K562 (cell line): Measurements from ENCODE around the gene LRRC3C. TPM values are rescaled to one million over a fixed set of nuclear protein-coding genes. Genes with fewer than 3 reads are reported as not detected.

Source experiments
- ARID1B ChIP-seq: fragments of 450-650 bp; IDR thresholded peaks from 2 replicates; pipeline ENCODE4 v1.6.1; 2016; ENCODE audit warnings: antibody characterized with exemption, mild to moderate bottlenecking, inconsistent platforms
- CREB1 ChIP-seq, 2 experiments: sonication (generic) in 1 of 2; formaldehyde crosslinking in 1 of 2; IDR thresholded peaks; 2 replicates each; pipeline versions ENCODE4 v1.6.1 to v1.8.0; 2012 to 2022; ENCODE audit warnings: inconsistent platforms in 1 of 2, mild to moderate bottlenecking in 1 of 2, missing genetic modification reagents in 1 of 2, moderate library complexity in 1 of 2
- DDX20 ChIP-seq: fragments of 450-650 bp; IDR thresholded peaks from 2 replicates; pipeline ENCODE4 v1.6.1; 2016; ENCODE audit warnings: missing genetic modification characterization, low read depth, mild to moderate bottlenecking, missing compliant biosample characterization, moderate library complexity
- FOXK2 ChIP-seq, 2 experiments: fragments of 450-650 bp; IDR thresholded peaks in 1 of 2; conservative IDR thresholded peaks in 1 of 2; 2 replicates each; pipeline ENCODE4 v1.6.1; 2016; ENCODE audit warnings: low read depth in 2 of 2, mild to moderate bottlenecking in 1 of 2
- GABPB1 ChIP-seq: sonication (generic); formaldehyde crosslinking; IDR thresholded peaks from 2 replicates; pipeline ENCODE4 v1.8.0; 2022; ENCODE audit warnings: mild to moderate bottlenecking, missing genetic modification reagents
- GTF3C2 ChIP-seq: IDR thresholded peaks from 3 replicates; pipeline ENCODE4 v1.6.1; 2011; ENCODE audit warnings: borderline replicate concordance, mild to moderate bottlenecking, moderate library complexity; ENCODE audit not compliant: insufficient read length; ENCODE audit errors: extremely low read depth
- HES1 ChIP-seq: fragments of 450-650 bp; IDR thresholded peaks from 2 replicates; pipeline ENCODE4 v1.6.1; 2016; ENCODE audit warnings: low read depth, mild to moderate bottlenecking, moderate library complexity
- KDM5B ChIP-seq: fragments of 200-600 bp; sonication (generic); IDR thresholded peaks from 2 replicates; pipeline ENCODE4 v1.6.1; 2012; ENCODE audit warnings: low read depth, mild to moderate bottlenecking, moderate library complexity, low read length, control low read depth, inconsistent platforms; ENCODE audit not compliant: insufficient replicate concordance
- MECOM ChIP-seq: fragments of 250-450 bp; sonication (Bioruptor Pico); IDR thresholded peaks from 2 replicates; pipeline ENCODE4 v1.8.0; 2022; ENCODE audit warnings: inconsistent platforms
- MXI1 ChIP-seq: IDR thresholded peaks from 2 replicates; pipeline ENCODE4 v1.6.1; 2011; ENCODE audit warnings: low read depth, mild to moderate bottlenecking, improper control_type of control experiment, low read length
- MYC ChIP-seq, 2 experiments: fragments of 250-450 bp in 1 of 2; sonication (Bioruptor Pico) in 1 of 2; IDR thresholded peaks; 2 replicates each; pipeline versions ENCODE4 v1.5.1 to v1.6.1; 2012 to 2021; ENCODE audit warnings: low read depth in 2 of 2, borderline replicate concordance in 1 of 2, improper control_type of control experiment in 1 of 2, low read length in 1 of 2, mild to moderate bottlenecking in 1 of 2, moderate library complexity in 1 of 2
- NELFE ChIP-seq: IDR thresholded peaks from 2 replicates; pipeline ENCODE4 v1.6.1; 2011; ENCODE audit warnings: mild to moderate bottlenecking; ENCODE audit not compliant: insufficient read depth, insufficient read length
- PREB ChIP-seq: sonication (generic); formaldehyde crosslinking; IDR thresholded peaks from 2 replicates; pipeline ENCODE4 v1.8.1; 2023; ENCODE audit warnings: mild to moderate bottlenecking, missing genetic modification reagents
- SAFB2 ChIP-seq: fragments of 200-400 bp; formaldehyde crosslinking; IDR thresholded peaks from 2 replicates; pipeline ENCODE4 v1.6.1; 2018; ENCODE audit warnings: borderline replicate concordance, low read length, low read depth, moderate library complexity; ENCODE audit not compliant: severe bottlenecking
- SMARCB1 ChIP-seq: IDR thresholded peaks from 2 replicates; pipeline ENCODE4 v1.6.1; 2011; ENCODE audit warnings: improper control_type of control experiment, low read depth; ENCODE audit not compliant: insufficient read length
- SMARCE1 ChIP-seq: fragments of 450-650 bp; IDR thresholded peaks from 2 replicates; pipeline ENCODE4 v1.7.1; 2016; ENCODE audit warnings: mild to moderate bottlenecking
- SREBF1 ChIP-seq: fragments of 150-350 bp; IDR thresholded peaks from 2 replicates; pipeline ENCODE4 v1.6.1; 2014; ENCODE audit warnings: antibody characterized with exemption, low read depth, low read length, borderline replicate concordance
- ZBTB26 ChIP-seq: fragments of 450-650 bp; formaldehyde crosslinking; IDR thresholded peaks from 2 replicates; pipeline ENCODE4 v1.4.0; 2022; ENCODE audit warnings: missing genetic modification characterization
- ZNF436 ChIP-seq: fragments of 250-450, 450-650 bp; sonication (Bioruptor Pico); formaldehyde crosslinking; IDR thresholded peaks from 2 replicates; pipeline ENCODE4 v1.7.0; 2020; ENCODE audit warnings: mild to moderate bottlenecking
- ZNF583 ChIP-seq: fragments of 250-450 bp; sonication (Bioruptor Pico); IDR thresholded peaks from 2 replicates; pipeline ENCODE4 v1.4.0; 2020
- polyA plus RNA-seq, 8 experiments: library from polyadenylated mRNA; depleted of rRNA in 4 of 8; stranded (reverse) in 5 of 8; unstranded in 3 of 8; fragments of >200 nt; fragmentation: Nextera tagmentation in 2 of 8; fragmentation: Illumina TruSeq in 1 of 8; extraction: Ambion mirVana in 2 of 8; extraction: Trizol in 1 of 8; gene quantifications; 2 replicates each; pipeline versions ENCODE4 v1.2.1 to v1.2.3, GENCODE V29; 2011 to 2014; ENCODE audit warnings: inconsistent platforms in 1 of 8, missing spikeins in 1 of 8
- total RNA-seq, 7 experiments: library from RNA; depleted of rRNA in 6 of 7; stranded (reverse); fragments of >200 nt in 6 of 7; fragmentation: Illumina TruSeq in 2 of 7; extraction: Trizol in 2 of 7; gene quantifications; 2 replicates each; pipeline versions ENCODE4 v1.2.1 to v1.2.3, GENCODE V29; 2011 to 2021; ENCODE audit warnings: low replicate concordance in 1 of 7

Gene LRRC3C
- total and polyA plus RNA-seq, 9 of the 15 experiments (the other 6 are each of a cell fraction or from before 2014, with no cell fraction given), result not detected

- TF ChIP-seq GTF3C2, result no peak
- TF ChIP-seq ARID1B, result 0 out of 2 replicates have a peak, but pooled peaks have one; percentile 28
- 0 out of 2 replicates have a peak, but pooled peaks have one; percentile 19 for TF ChIP-seq PREB (CRISPR knock-in tag)
- peak; percentile 73; the same call in 1 of the 2 replicates for TF ChIP-seq ZNF583 (CRISPR knock-in tag)
- TF ChIP-seq MYC (IDR thresholded peaks at IDR 0.05; ENCODE audit: low read depth, low read length), result peak; percentile 91
- peak; percentile 32; the same call in 1 of the 2 replicates for TF ChIP-seq MYC (CRISPR knock-in tag; IDR thresholded peaks at IDR 0.05; ENCODE audit: borderline replicate concordance, low read depth)
- TF ChIP-seq NELFE, result no peak
- TF ChIP-seq SMARCB1, result no peak
- no peak for TF ChIP-seq MECOM (CRISPR knock-in tag)
- TF ChIP-seq GABPB1 (CRISPR knock-in tag), result peak; percentile 75; the same call in 1 of the 2 replicates
- TF ChIP-seq HES1, result peak; percentile 68; the same call in 1 of the 2 replicates
- no peak for TF ChIP-seq SMARCE1
- TF ChIP-seq KDM5B, result peak; percentile 70
- TF ChIP-seq SAFB2, result no peak
- TF ChIP-seq DDX20 (tag), result no peak
- peak; percentile 84 for TF ChIP-seq CREB1 (IDR thresholded peaks at IDR 0.05)
- TF ChIP-seq CREB1 (CRISPR knock-in tag; IDR thresholded peaks at IDR 0.05), result peak; percentile 96
- no peak; the same call in 1 of the 2 replicates for TF ChIP-seq MXI1
- no peak for TF ChIP-seq ZNF436 (CRISPR knock-in tag)
- 0 out of 2 replicates have a peak, but pooled peaks have one; percentile 23 for TF ChIP-seq SREBF1
- no peak for TF ChIP-seq ZBTB26 (CRISPR knock-in tag)
- TF ChIP-seq FOXK2 (conservative IDR thresholded peaks at IDR 0.05 in 1 of 2, IDR thresholded peaks at IDR 0.05 in 1 of 2; ENCODE audit: low read depth in 2 of 2), result peak; percentile 80 to 94; a peak in 3 of 4 replicates
Observed at GRCh38 chr17:39980351-39981206, 53.0 kb downstream of the LRRC3C start, which contains the start of gene PSMD3 (continued).
